ENCODE data around the gene COL5A2.

The COL5A2 gene

GRCh38 chr2:189096769-189097447 is 82.7 kb downstream of the COL5A2 start:
- DNase-seq: peak; percentile 48 to 91

GRCh38 chr2:189095101-189095500 is 84.5 kb downstream of the COL5A2 start:
- DNase-seq: no peak

GRCh38 chr2:189092936-189093335 is 86.6 kb downstream of the COL5A2 start:
- DNase-seq: no peak

DNA sequence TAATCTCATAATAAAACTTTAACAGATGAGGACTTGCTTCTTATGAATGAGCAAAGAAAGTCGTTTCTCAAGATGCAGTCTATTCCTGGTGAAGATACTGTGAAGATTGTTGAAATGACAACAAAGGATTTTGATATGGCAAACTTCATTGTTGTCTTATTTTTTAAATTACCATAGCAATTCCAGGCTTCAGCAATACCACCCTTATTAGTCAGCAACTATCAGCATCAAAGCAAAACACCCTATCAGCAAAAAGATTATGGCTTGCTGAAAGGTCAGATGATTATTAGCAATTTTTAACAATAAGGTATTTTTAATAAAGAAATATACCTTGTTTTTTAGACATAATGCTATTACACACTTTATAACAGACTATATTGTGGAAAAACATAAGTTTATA is 88.3 kb downstream of the COL5A2 start:
- DNase-seq: peak in 1 of 2 experiments; percentile 16

DNA sequence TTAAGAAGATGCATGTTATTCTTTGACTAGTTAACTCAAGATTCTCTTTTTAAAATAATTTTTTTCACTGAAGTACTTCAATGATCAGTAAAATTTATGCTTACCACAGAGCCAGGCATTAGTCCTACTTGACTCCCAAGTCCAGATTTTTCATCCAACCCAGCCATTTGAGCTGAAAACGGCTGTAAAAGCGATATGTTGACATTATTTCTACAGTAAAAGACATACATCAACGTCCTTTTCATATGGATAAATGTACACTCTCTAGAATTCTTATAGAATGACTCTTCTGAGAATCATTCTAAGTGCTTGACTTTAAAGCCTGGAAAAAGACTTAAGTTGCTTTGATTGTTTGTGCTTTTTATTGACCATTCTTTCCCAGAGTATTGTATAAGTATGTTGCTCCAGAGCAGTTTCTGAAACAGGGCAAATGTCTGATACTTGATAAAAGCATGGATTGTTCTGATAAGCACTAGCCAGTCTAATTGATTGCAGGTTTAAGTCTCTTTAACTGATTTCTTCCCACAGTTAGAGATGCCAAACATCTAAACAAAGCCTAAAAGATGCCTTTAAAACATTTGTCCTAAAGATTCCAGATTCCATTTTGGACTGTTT is 90.9 kb downstream of the COL5A2 start:
- DNase-seq: no peak

- peak; percentile 9 to 51 for DNase-seq
These were observed 92.9 kb downstream of the COL5A2 start for GRCh38 chr2:189086710-189087109.

DNA sequence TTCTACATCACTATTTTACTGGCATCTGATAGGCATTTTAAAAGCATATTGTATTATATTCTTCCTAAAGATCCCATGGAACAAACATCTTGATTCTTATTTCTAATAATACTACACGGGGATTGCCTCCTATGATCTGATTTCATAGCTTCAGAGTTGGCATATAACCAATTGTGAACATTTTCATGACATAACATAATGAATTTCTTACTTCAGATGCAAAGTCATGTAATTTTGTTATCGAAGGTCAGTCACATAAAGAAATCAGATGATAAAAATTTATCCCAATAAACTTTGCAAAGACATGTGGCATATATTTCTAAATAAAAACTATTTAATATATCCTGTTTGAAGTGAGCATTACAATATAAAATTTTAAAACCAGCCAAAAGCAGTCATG is 93.3 kb downstream of the COL5A2 start:
- DNase-seq: no peak

DNA sequence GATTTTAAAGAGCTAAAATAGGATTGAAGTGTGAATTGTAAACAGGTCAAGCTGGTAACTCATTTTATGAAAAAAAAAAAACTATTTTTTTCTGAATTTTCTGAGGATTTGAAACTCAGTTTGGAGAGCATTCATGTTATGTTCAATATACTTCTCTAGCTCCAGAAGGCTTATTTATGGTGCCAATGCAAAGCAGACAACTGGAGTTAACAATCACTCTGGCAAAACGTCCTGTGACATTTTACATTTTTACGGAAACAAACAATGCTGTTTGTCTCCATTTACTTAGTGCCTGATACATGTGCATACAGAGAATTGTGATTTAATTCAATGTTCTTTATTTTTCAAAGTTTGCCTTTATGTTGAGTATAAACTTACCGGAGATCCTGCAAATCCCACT is 96.0 kb downstream of the COL5A2 start:
- no peak for DNase-seq

DNA sequence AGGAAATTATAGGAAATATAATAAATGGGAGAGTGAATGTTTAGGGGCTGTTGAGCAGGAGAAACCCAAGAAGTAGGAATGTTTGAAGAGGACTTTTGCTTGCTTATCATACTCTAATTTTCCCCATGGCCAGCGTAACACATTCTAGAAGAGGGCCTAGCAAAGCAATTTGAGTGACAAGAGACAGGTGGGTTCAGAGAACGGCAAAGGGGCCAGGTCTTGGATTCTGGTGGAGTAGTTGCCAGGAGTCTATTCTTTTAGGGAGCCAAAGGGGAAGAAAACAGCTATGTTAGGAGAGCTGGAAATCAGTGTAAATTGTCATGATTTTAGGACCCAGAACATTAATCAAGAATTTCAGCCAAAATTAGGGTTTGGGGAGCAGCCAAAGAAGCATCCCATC is 96.5 kb downstream of the COL5A2 start:
- no peak for DNase-seq

DNA sequence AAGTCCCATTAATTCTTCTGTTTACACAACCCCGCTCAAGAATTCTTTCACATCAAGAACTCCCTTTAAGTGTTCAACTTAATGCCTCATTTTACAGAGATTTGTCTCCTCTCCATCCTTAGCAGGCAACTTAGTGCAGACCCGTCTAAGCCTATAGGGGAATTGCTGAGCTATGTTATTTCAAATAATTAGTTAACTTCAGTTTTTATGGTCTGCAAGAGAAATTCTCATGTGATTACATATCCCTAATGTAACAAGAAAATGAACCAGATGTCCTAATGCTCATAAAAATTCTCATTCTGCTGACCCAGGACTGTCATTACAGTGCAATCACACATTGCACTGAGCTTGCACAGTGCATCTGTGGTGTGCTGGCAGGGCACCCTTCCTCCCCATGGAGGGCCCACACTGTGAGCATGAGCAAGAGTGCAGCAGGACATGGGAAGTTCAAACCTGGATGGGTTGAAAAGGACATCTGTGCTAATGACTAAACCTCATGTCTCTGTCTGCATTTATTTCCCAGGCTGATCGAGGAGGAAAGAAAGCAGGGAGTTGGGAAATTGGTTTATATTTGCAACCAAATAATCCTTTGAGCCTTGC is 97.1 kb downstream of the COL5A2 start:
- DNase-seq: no peak

- DNase-seq: no peak
These were observed 103.0 kb downstream of the COL5A2 start for GRCh38 chr2:189076572-189076971.

DNA sequence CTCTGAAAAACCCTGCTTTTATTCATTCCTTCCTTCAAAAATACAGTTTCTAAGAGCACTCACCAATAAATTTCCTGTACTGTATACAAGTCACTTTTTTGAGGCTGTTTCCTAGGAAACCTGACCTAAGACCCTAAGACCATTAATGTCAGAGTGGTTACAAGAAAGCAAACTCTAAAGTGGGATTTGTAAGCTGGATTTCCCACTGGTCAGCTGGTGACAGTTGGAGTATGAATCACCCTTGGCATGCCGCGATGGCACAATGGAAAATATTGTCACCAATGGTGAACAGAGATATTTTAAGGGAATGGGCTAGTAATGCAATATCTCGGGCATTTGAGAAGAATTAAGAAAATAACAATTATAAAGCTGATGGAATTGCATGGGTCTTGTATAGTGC is 103.4 kb downstream of the COL5A2 start:
- no peak for DNase-seq

GRCh38 chr2:189074506-189074905 is 105.1 kb downstream of the COL5A2 start:
- no peak for DNase-seq

DNA sequence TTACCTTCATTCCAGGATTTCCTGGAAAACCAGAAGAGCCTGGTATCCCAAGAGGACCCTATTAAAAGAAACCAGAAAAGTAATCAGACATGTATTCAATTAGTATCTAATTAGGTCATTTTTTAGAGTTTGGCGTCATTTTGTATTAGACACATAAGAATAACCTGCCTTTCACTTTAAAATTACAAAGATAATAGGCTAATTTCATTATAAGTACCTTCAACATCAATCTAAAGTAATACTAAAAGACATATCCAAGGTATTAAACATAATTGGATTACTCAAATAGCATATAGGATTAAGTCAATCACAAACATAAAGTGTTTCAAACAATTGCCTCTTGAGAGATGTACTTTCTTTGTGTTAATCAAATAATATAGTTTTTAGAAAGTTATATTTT is 107.5 kb downstream of the COL5A2 start:
- DNase-seq: no peak

GRCh38 chr2:189069855-189070619 is 109.5 kb downstream of the COL5A2 start:
- no peak for DNase-seq

- DNase-seq: no peak
These were observed 113.5 kb downstream of the COL5A2 start for GRCh38 chr2:189066037-189066436.

- no peak for DNase-seq
These were observed 119.4 kb downstream of the COL5A2 start for GRCh38 chr2:189060096-189060642.

DNA sequence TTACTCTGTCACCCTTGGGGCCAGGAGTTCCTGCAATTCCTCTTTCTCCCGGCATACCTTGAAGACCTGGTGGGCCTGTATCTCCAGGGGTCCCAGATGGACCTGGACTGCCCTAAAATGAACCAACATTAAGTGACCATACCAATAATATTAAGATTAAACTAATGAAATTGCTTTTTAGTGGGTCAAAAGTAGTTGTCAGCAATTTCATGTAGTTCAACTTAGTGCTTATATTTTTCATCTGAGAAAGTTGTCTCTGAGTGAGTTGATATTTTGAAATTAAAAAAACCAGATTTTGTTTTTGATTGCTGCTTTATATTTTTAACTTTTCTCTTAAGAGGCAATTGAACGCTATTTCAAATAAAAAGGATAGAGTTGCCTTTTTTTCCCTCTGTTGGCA is 122.2 kb downstream of the COL5A2 start:
- DNase-seq: no peak

DNA sequence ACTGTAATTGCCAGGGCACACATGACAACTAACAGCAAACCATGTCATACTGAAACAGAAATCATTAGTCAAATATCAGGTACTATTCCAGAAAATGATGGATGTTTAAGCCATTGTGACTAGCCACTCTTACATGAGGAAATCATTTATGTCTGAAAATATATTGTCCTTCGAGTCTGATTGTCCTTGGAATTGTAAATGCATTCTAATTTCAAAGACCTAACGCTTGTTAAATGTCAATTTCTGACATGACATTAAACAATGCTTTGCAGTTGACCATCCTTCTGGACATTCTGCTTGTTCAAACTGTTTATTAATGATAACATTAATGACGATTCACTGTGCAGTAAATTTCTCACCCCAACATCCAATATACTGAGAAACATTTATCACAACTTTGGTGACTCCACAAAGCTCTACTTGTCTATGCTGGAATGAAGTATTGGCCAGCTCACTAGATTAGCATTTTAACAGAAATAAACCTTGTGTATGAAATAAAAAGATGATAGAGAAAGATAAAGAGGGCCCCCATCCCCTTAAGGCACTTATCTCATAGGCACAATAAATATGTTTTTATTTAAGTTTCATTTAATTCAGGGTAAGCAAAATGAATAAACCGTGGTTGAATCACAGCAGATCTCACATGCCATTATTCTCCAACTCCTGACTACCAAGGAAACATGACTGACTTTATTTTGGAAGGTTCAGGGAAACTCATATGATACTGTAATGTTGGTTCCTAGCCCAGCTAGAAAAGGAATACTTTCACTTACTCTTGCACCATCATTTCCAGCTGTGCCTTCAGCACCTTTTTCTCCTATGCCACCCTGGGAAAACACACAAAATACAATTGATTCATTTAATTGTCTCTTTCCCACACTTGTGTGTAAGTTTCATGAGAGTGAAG is 123.1 kb downstream of the COL5A2 start:
- no peak for DNase-seq

DNA sequence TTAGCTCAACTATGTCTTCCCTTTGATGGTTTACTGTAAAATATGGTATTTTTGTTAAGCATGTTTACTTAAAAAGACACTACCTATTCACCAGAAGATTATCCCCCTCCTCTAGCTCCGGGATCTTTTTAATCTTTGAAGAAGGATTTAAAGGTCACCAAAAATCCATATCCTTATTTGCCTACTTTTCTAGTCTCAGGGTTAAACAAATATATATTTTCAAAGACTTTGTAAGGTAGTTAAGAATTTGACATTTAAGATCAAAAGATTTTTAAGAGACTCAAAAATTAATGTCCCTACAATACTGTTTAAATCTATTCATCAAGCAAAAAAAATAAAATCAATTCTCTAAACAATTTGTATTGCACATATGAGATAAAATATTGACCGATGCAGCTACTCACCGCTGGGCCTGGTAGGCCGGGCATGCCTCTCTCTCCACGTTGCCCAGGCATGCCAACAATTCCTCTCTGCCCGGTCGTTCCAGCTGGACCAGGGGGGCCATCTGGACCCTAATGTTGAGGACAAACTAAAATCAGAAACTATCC is 129.3 kb downstream of the COL5A2 start:
- DNase-seq: no peak

DNA sequence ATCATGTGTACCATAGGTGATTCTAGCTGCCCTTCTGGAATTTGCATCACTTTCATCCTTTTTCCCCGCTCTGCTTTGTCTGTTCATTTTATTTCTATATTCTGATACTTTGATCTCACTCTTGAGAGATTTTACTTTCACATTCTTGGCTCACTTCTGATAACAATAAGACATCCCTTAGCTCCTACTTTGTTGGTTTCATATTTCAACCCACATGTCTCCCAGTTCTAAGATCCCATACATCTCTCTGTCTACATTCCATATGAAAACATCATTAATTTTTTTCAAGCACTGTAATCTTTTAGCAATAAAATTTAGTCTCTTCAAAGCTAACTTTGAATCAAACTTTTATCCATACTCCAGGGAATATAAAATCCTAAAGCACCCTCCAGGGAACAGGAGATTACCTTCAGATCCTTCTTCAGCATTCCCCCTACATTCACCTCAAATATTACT is 129.8 kb downstream of the COL5A2 start:
- no peak for DNase-seq

- no peak for DNase-seq
These were observed 131.4 kb downstream of the COL5A2 start for GRCh38 chr2:189048189-189048588.
